HepG2 (cell line): ENCODE measurements around the gene TMEM8B. TPM values are rescaled to one million over a fixed set of nuclear protein-coding genes. Genes with fewer than 3 reads are reported as not detected.

Experiments used
- IRF2 ChIP-seq: IDR thresholded peaks from 2 replicates; pipeline ENCODE4 v1.6.1; 2018; ENCODE audit warnings: missing genetic modification reagents, missing compliant biosample characterization
- RAD21 ChIP-seq: fragments of 450-650 bp; formaldehyde crosslinking; IDR thresholded peaks from 2 replicates; pipeline ENCODE4 v1.5.0; 2020; ENCODE audit warnings: mild to moderate bottlenecking
- SMC3 ChIP-seq: IDR thresholded peaks from 2 replicates; pipeline ENCODE4 v1.6.1; 2011; ENCODE audit warnings: low read length, improper control_type of control experiment
- STAG1 ChIP-seq: sonication (generic); formaldehyde crosslinking; IDR thresholded peaks from 2 replicates; pipeline ENCODE4 v1.4.0; 2020; ENCODE audit warnings: missing genetic modification reagents
- XRCC5 ChIP-seq: fragments of 200-400 bp; formaldehyde crosslinking; optimal IDR thresholded peaks from 2 replicates; pipeline ENCODE3; 2017; ENCODE audit warnings: mild to moderate bottlenecking, low read length
- ZNF567 ChIP-seq: sonication (generic); formaldehyde crosslinking; IDR thresholded peaks from 2 replicates; pipeline ENCODE4 v1.8.1; 2023; ENCODE audit warnings: mild to moderate bottlenecking, missing genetic modification reagents, borderline replicate concordance
- ZNF780A ChIP-seq: sonication (generic); formaldehyde crosslinking; IDR thresholded peaks from 2 replicates; pipeline ENCODE4 v1.8.0; 2022; ENCODE audit warnings: mild to moderate bottlenecking, missing genetic modification reagents, moderate library complexity
- ZSCAN30 ChIP-seq: sonication (generic); formaldehyde crosslinking; IDR thresholded peaks from 2 replicates; pipeline ENCODE4 v1.5.0; 2020; ENCODE audit warnings: mild to moderate bottlenecking, missing genetic modification reagents
- polyA plus RNA-seq, 8 experiments: library from polyadenylated mRNA; depleted of rRNA in 3 of 8; stranded (reverse) in 7 of 8; unstranded in 1 of 8; fragments of >200 nt; fragmentation: Illumina TruSeq in 4 of 8; extraction: Trizol in 4 of 8; gene quantifications; 2 replicates each; pipeline versions ENCODE4 v1.2.1 to v1.2.3, GENCODE V29; 2011 to 2016; ENCODE audit warnings: low read depth in 4 of 8, missing spikeins in 1 of 8, mixed read lengths in 1 of 8; ENCODE audit not compliant: insufficient read depth in 1 of 8
- total RNA-seq, 5 experiments: library from RNA; depleted of rRNA; stranded (reverse); fragments of >200 nt; fragmentation: Illumina TruSeq; extraction: Trizol; gene quantifications; 2 replicates each; pipeline ENCODE4 v1.2.3, GENCODE V29; 2016; ENCODE audit warnings: low read depth in 1 of 5
- TF ChIP-seq, protein P1 (sequence below): sonication (generic); formaldehyde crosslinking; IDR thresholded peaks from 2 replicates; pipeline ENCODE4 v1.5.0; 2020; ENCODE audit warnings: missing genetic modification reagents
- TF ChIP-seq, protein P2 (sequence below): sonication (generic); formaldehyde crosslinking; IDR thresholded peaks from 2 replicates; pipeline ENCODE4 v1.5.0; 2020; ENCODE audit warnings: mild to moderate bottlenecking, missing genetic modification reagents, moderate library complexity

TMEM8B gene
- total and polyA plus RNA-seq, 2 of the 13 experiments (the other 11 are each of a cell fraction or from before 2014, with no cell fraction given), result 2.1 to 2.7 TPM

GRCh38 chr9:35910613-35911359 lies 81.8 kb downstream of the TMEM8B start (continued):
- TF ChIP-seq, protein P1, sequence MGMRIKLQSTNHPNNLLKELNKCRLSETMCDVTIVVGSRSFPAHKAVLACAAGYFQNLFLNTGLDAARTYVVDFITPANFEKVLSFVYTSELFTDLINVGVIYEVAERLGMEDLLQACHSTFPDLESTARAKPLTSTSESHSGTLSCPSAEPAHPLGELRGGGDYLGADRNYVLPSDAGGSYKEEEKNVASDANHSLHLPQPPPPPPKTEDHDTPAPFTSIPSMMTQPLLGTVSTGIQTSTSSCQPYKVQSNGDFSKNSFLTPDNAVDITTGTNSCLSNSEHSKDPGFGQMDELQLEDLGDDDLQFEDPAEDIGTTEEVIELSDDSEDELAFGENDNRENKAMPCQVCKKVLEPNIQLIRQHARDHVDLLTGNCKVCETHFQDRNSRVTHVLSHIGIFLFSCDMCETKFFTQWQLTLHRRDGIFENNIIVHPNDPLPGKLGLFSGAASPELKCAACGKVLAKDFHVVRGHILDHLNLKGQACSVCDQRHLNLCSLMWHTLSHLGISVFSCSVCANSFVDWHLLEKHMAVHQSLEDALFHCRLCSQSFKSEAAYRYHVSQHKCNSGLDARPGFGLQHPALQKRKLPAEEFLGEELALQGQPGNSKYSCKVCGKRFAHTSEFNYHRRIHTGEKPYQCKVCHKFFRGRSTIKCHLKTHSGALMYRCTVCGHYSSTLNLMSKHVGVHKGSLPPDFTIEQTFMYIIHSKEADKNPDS (CRISPR knock-in tag), result peak; percentile 53; the same call in 1 of the 2 replicates
- TF ChIP-seq XRCC5 (peak; percentile 22), ZSCAN30 (CRISPR knock-in tag) (no peak), ZNF567 (no peak), STAG1 (CRISPR knock-in tag) (peak; percentile 67), SMC3 (peak; percentile 35; the same call in 1 of the 2 replicates), RAD21 (CRISPR knock-in tag) (peak; percentile 60), ZNF780A (CRISPR knock-in tag) (no peak), IRF2 (no peak)
- TF ChIP-seq, protein P2, sequence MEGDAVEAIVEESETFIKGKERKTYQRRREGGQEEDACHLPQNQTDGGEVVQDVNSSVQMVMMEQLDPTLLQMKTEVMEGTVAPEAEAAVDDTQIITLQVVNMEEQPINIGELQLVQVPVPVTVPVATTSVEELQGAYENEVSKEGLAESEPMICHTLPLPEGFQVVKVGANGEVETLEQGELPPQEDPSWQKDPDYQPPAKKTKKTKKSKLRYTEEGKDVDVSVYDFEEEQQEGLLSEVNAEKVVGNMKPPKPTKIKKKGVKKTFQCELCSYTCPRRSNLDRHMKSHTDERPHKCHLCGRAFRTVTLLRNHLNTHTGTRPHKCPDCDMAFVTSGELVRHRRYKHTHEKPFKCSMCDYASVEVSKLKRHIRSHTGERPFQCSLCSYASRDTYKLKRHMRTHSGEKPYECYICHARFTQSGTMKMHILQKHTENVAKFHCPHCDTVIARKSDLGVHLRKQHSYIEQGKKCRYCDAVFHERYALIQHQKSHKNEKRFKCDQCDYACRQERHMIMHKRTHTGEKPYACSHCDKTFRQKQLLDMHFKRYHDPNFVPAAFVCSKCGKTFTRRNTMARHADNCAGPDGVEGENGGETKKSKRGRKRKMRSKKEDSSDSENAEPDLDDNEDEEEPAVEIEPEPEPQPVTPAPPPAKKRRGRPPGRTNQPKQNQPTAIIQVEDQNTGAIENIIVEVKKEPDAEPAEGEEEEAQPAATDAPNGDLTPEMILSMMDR (CRISPR knock-in tag), result peak; percentile 74
- TF ChIP-seq, all 625 proteins: peak for 6
